Gastrocnemius medialis (tissue), 4 donors: Measurements from ENCODE around the gene ARHGAP15. TPM values are rescaled to one million over a fixed set of nuclear protein-coding genes. Genes with fewer than 3 reads are reported as not detected.

Source experiments
- ATAC-seq, 2 donors: fragments of 150-250 bp; one replicate each; pipeline ENCODE4 v1.9.1; 2016
- DNase-seq, 2 donors: peaks; one replicate each; pipeline ENCODE4 v3.0.0-alpha.2; 2019
- H3K27ac ChIP-seq, 4 donors: fragments of 200-600 bp; sonication (generic); 1 replicate in 1 of 4; 2 replicates in 3 of 4; pipeline ENCODE4 v1.5.1; 2016 to 2018; ENCODE audit warnings: mild to moderate bottlenecking in 2 of 4, moderate library complexity in 1 of 4
- H3K27me3 ChIP-seq, 3 donors: fragments of 200-600 bp; sonication (generic) in 2 of 3; 1 replicate in 1 of 3; 2 replicates in 2 of 3; pipeline versions ENCODE4 v1.5.1 to v1.6.0; 2016 to 2019; ENCODE audit warnings: mild to moderate bottlenecking in 1 of 3, moderate library complexity in 1 of 3
- H3K36me3 ChIP-seq, 2 donors: fragments of 200-600 bp; sonication (generic) in 1 of 2; one replicate each; pipeline ENCODE4 v1.5.1; 2017 to 2018
- H3K4me1 ChIP-seq, 2 donors: fragments of 200-600 bp; sonication (generic) in 1 of 2; one replicate each; pipeline ENCODE4 v1.5.1; 2016 to 2017; ENCODE audit warnings: mild to moderate bottlenecking in 2 of 2
- H3K4me3 ChIP-seq, 4 donors: fragments of 200-600 bp; sonication (generic) in 3 of 4; 1 replicate in 1 of 4; 2 replicates in 3 of 4; pipeline ENCODE4 v1.5.1; 2016 to 2019; ENCODE audit warnings: mild to moderate bottlenecking in 2 of 4
- H3K9me3 ChIP-seq, 3 donors: fragments of 200-600 bp; sonication (generic) in 2 of 3; 1 replicate in 1 of 3; 2 replicates in 2 of 3; pipeline ENCODE4 v1.5.1; 2016 to 2019
- POLR2A ChIP-seq, 2 donors: fragments of 450-650 bp; IDR thresholded peaks; one replicate each; pipeline ENCODE4 v1.6.1; 2017; ENCODE audit warnings: antibody characterized with exemption in 2 of 2, mild to moderate bottlenecking in 2 of 2, moderate library complexity in 2 of 2
- in situ Hi-C, 4 donors: fragments of 200-750 bp; cut with MboI; loops; one replicate each; pipeline versions ENCODE4 v1.15.0 to v1.8.0; 2017; ENCODE audit warnings: low sequenced_read_pairs in 4 of 4
- intact Hi-C: fragments of 100-400 bp; cut with DNase I; formaldehyde crosslinking; loops from one replicate; pipeline ENCODE4 v1.15.1; 2023; ENCODE audit warnings: low total_unique reads
- total RNA-seq, 4 donors: library from RNA; depleted of rRNA; stranded (reverse); fragments of >200 nt; gene quantifications; one replicate each; pipeline versions ENCODE4 v1.1.0 to v1.2.3, GENCODE V29; 2016
- TF ChIP-seq, protein P1 (sequence below), 5 experiments: fragments of 450-650 bp in 3 of 5; fragments of 200-600 bp in 2 of 5; sonication (generic) in 2 of 5; IDR thresholded peaks in 4 of 5; conservative IDR thresholded peaks in 1 of 5; 1 replicate in 4 of 5; 2 replicates in 1 of 5; pipeline ENCODE4 v1.5.1; 2016 to 2019; ENCODE audit warnings: antibody characterized with exemption in 5 of 5, mild to moderate bottlenecking in 3 of 5, moderate library complexity in 3 of 5

Gene ARHGAP15
- total RNA-seq, 4 donors from 2014 or later, result 1.2 to 3.2 (median 1.3) TPM; not detected in 1

DNA sequence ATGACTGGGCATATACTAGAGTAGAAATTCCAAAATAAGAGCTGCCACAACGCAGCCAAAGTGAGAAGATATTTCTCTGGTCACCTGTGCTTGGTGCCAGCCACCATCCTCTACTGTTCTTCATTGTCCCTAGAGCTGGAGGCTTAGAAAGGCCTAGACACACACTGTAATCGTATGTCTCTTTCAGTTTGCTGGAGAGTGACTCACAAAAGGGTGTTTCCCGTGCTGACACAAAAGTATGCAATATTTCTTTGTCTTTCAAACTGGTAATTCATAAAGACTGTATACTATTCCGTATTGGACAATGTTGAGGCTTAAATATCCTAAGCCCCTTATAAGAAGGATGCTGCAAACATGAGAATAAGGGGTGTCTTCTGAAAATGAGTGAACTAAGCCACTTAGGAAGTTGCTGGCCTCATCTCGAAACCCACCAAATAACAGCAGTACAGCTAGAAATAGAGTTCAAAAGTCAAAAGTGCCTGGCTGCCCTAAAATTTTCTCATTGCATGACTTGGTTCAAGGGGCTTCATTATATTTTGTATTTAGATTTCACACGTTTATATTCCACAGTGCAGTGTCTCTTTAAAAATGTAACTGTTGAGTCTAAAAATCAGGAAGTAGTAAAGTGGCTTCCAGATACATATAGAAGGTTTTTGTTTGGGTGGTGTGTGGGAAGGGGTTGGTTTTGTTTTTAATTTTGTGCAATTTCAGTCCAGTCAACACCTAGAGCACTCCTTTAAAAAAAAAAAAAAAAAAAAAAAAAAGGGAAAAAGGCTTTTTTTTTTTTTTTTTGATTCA, 601.1 kb downstream of the ARHGAP15 start:
- DNase-seq, result no peak
- in situ Hi-C loops, result no loop called here
- H3K27ac ChIP-seq, result no peak overlapping the region
- H3K4me3 ChIP-seq, result no peak overlapping the region
- intact Hi-C loops, result no loop called here
- H3K9me3 ChIP-seq, result no peaks in the 10 kb centered on the region
- no peaks in the 10 kb centered on the region for H3K36me3 ChIP-seq
- no peak for ATAC-seq
- TF ChIP-seq, protein P1, sequence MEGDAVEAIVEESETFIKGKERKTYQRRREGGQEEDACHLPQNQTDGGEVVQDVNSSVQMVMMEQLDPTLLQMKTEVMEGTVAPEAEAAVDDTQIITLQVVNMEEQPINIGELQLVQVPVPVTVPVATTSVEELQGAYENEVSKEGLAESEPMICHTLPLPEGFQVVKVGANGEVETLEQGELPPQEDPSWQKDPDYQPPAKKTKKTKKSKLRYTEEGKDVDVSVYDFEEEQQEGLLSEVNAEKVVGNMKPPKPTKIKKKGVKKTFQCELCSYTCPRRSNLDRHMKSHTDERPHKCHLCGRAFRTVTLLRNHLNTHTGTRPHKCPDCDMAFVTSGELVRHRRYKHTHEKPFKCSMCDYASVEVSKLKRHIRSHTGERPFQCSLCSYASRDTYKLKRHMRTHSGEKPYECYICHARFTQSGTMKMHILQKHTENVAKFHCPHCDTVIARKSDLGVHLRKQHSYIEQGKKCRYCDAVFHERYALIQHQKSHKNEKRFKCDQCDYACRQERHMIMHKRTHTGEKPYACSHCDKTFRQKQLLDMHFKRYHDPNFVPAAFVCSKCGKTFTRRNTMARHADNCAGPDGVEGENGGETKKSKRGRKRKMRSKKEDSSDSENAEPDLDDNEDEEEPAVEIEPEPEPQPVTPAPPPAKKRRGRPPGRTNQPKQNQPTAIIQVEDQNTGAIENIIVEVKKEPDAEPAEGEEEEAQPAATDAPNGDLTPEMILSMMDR (IDR thresholded peaks at IDR 0.05 in 4 of 5, conservative IDR thresholded peaks at IDR 0.05 in 1 of 5), result no peak
- no peak for TF ChIP-seq POLR2A (IDR thresholded peaks at IDR 0.05)
- H3K27me3 ChIP-seq, result no peaks in the 10 kb centered on the region
- no peaks in the 10 kb centered on the region for H3K4me1 ChIP-seq

DNA sequence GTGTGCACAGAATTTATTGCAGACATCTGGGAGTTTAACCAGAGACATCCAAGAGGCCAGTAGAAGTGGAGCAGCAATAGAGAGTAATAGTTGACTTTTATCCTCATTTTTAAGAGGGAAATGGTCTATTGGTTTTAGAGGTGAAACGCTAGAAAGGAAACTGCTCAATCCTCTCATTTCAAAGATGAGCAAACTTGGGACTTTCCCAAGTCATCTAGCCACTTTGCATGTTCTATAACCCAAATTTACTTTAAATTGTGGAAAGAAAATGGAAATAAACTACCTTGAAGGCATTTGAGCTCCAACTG, 601.7 kb downstream of the ARHGAP15 start:
- in situ Hi-C loops, result no loop called here
- no peaks in the 10 kb centered on the region for H3K27me3 ChIP-seq
- no peaks in the 10 kb centered on the region for H3K9me3 ChIP-seq
- DNase-seq (no peak), ATAC-seq (no peak)
- TF ChIP-seq POLR2A (IDR thresholded peaks at IDR 0.05), result no peak
- TF ChIP-seq, protein P1 (IDR thresholded peaks at IDR 0.05 in 4 of 5, conservative IDR thresholded peaks at IDR 0.05 in 1 of 5), result no peak
- intact Hi-C loops, result no loop called here
- no peaks in the 10 kb centered on the region for H3K36me3 ChIP-seq
- no peaks in the 10 kb centered on the region for H3K4me1 ChIP-seq
- no peak overlapping the region for H3K4me3 ChIP-seq
- H3K27ac ChIP-seq, result no peak overlapping the region

DNA sequence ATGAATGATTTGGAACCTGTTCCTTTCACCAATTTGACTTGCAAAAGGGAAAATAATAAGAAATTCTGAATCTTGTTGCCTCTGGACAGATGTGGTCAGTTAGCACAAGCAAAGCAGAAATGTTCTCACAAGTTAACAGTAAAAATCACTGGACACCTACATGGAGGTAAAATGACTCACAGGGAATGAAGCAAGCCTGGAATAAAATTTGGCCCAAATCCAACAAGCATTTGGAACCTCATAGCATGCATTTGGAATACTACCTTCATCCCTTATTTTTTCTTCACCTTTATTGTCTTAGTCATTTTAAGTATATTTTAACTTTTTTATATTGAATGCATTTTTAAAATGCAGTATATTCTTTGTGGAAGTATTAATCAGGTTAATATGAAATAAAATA, 602.9 kb downstream of the ARHGAP15 start:
- H3K4me3 ChIP-seq, result no peak overlapping the region
- in situ Hi-C loops (no loop called here), intact Hi-C loops (no loop called here)
- no peaks in the 10 kb centered on the region for H3K4me1 ChIP-seq
- H3K9me3 ChIP-seq, result no peaks in the 10 kb centered on the region
- no peak for ATAC-seq
- no peak overlapping the region for H3K27ac ChIP-seq
- TF ChIP-seq POLR2A (IDR thresholded peaks at IDR 0.05), result no peak
- TF ChIP-seq, protein P1 (IDR thresholded peaks at IDR 0.05 in 4 of 5, conservative IDR thresholded peaks at IDR 0.05 in 1 of 5), result no peak
- DNase-seq, result no peak
- no peaks in the 10 kb centered on the region for H3K27me3 ChIP-seq
- H3K36me3 ChIP-seq, result no peaks in the 10 kb centered on the region

DNA sequence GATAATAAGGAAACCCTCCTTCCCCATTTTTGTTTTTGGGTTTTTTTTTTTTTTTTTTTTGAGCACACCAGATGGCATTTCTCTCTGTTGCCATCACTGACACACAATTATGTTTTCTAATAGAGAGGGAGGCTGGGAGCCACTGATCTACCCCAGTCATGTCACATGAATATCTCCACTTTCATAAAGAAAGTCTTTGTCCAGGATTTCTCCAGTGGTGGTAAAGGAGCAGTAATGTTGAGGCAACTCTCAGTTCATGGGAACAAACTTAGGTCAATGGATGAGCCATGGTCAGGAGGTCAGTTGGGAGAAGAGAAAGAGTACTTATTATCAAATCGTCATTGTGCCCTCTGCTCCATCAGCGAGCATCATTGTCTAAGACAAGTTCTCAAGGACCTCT, 603.7 kb downstream of the ARHGAP15 start:
- Histone ChIP-seq H3K9me3 (no peaks in the 10 kb centered on the region), H3K36me3 (no peaks in the 10 kb centered on the region), H3K27me3 (no peaks in the 10 kb centered on the region), H3K4me1 (no peaks in the 10 kb centered on the region), H3K27ac (no peak overlapping the region), H3K4me3 (no peak overlapping the region)
- TF ChIP-seq, protein P1 (IDR thresholded peaks at IDR 0.05 in 4 of 5, conservative IDR thresholded peaks at IDR 0.05 in 1 of 5), result no peak
- no peak for TF ChIP-seq POLR2A (IDR thresholded peaks at IDR 0.05)
- ATAC-seq (no peak), DNase-seq (no peak)
- in situ Hi-C loops, result no loop called here
- intact Hi-C loops, result no loop called here

DNA sequence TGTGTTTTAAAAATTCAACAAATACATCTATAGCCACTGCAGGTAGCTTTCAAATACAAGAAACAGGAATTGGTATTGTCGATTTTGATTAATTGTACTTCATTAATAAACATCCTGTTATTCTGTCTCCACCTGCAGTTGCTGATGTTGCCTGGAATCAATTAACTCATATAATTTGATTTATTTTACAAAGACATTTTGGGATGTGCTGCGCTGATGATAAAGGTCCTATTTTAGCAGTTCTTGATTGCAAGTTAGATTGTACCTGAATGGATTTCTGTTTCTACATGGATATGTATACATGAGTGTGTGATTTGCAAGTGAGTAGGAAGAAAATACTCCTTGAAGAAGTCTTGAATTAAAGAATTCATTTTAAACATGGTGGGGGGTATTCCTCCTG, 605.3 kb downstream of the ARHGAP15 start:
- no peak for DNase-seq
- no peaks in the 10 kb centered on the region for H3K9me3 ChIP-seq
- intact Hi-C loops (no loop called here), in situ Hi-C loops (no loop called here)
- no peaks in the 10 kb centered on the region for H3K36me3 ChIP-seq
- no peaks in the 10 kb centered on the region for H3K27me3 ChIP-seq
- TF ChIP-seq, protein P1 (IDR thresholded peaks at IDR 0.05 in 4 of 5, conservative IDR thresholded peaks at IDR 0.05 in 1 of 5), result no peak
- TF ChIP-seq POLR2A (IDR thresholded peaks at IDR 0.05), result no peak
- no peak for ATAC-seq
- no peak overlapping the region for H3K27ac ChIP-seq
- H3K4me3 ChIP-seq, result no peak overlapping the region
- H3K4me1 ChIP-seq, result no peaks in the 10 kb centered on the region
